Body of pancreas (tissue), 4 donors: ENCODE measurements around the gene MGRN1. TPM values are rescaled to one million over a fixed set of nuclear protein-coding genes. Genes with fewer than 3 reads are reported as not detected.

ENCODE experiments used
- ATAC-seq: fragments of 150-250 bp; one replicate; pipeline ENCODE4 v1.9.1; 2016
- DNase-seq, 4 donors: peaks; one replicate each; pipeline ENCODE4 v3.0.0-alpha.2; 2019
- H3K27ac ChIP-seq, 4 donors: fragments of 200-600 bp; sonication (generic); 1 replicate in 3 of 4; 2 replicates in 1 of 4; pipeline versions ENCODE4 v1.5.1 to v1.6.1; 2016 to 2019; ENCODE audit warnings: mild to moderate bottlenecking in 1 of 4, mixed read lengths in 1 of 4, moderate library complexity in 1 of 4
- H3K27me3 ChIP-seq, 2 donors: fragments of 200-600 bp; sonication (generic); one replicate each; pipeline ENCODE4 v1.6.0; 2016; ENCODE audit warnings: mild to moderate bottlenecking in 1 of 2
- H3K36me3 ChIP-seq, 2 donors: fragments of 200-600 bp; sonication (generic); replicated peaks in 1 of 2; 2 replicates each; pipeline ENCODE4 v1.5.1; 2016; ENCODE audit warnings: low read depth in 2 of 2; ENCODE audit not compliant: insufficient read depth in 1 of 2
- H3K4me1 ChIP-seq: fragments of 200-600 bp; sonication (generic); one replicate; pipeline ENCODE4 v1.6.0; 2016
- H3K4me3 ChIP-seq, 2 donors: fragments of 200-600 bp; sonication (generic); 1 replicate in 1 of 2; 2 replicates in 1 of 2; pipeline ENCODE4 v1.5.1; 2016 to 2019
- H3K9me3 ChIP-seq, 3 donors: fragments of 200-600 bp; sonication (generic); 1 replicate in 2 of 3; 2 replicates in 1 of 3; pipeline ENCODE4 v1.5.1; 2016
- POLR2A ChIP-seq, 3 donors: fragments of 450-650 bp; IDR thresholded peaks; one replicate each; pipeline ENCODE4 v1.6.1; 2016; ENCODE audit warnings: antibody characterized with exemption in 3 of 3, mild to moderate bottlenecking in 2 of 3
- WGBS, 2 donors: methylation state at CpG; one replicate each; pipeline ENCODE4 v1.1.5; 2017; 5-methylcytosine and 5-hydroxymethylcytosine counted together
- intact Hi-C: fragments of 100-400 bp; cut with DNase I; formaldehyde crosslinking; loops from one replicate; pipeline ENCODE4 v1.15.1; 2023
- total RNA-seq, 2 donors: library from RNA; depleted of rRNA; stranded (reverse); fragments of >200 nt; gene quantifications; one replicate each; pipeline ENCODE4 v1.1.0, GENCODE V29; 2016
- TF ChIP-seq, protein P1 (sequence below), 7 experiments: fragments of 450-650 bp in 4 of 7; fragments of 200-600 bp in 3 of 7; sonication (generic) in 3 of 7; IDR thresholded peaks; one replicate each; pipeline ENCODE4 v1.5.1; 2016 to 2019; ENCODE audit warnings: antibody characterized with exemption in 7 of 7

Gene MGRN1
- total RNA-seq, 2 donors from 2014 or later = 23.3 to 44.8 TPM

DNA sequence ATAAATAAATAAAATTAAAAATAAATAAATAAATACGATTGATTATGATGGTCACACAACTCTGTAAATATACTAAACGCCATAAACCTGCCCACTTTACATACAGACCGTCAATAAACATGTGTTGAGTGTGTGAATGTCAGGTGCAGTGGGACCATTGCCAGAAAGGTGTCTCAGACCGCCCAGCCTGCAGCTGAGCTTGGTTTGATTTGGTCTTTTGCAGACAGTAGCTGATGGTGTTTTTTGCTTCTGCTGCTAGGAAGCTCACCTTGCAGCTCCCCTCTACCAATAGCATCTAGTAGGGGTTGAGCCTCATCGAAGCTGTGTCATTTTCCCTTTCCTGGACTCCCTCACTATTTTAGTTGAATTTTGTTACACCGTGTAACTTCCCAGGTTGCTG, 33.4 kb upstream of the MGRN1 start:
- DNase-seq (no peak), ATAC-seq (no peak)
- no peak overlapping the region for H3K27ac ChIP-seq
- no peak overlapping the region for H3K4me3 ChIP-seq
- no peaks in the 10 kb centered on the region for H3K36me3 ChIP-seq
- intact Hi-C loops = no loop called here
- H3K27me3 ChIP-seq = no peaks in the 10 kb centered on the region
- no peak for TF ChIP-seq POLR2A (IDR thresholded peaks at IDR 0.05)
- TF ChIP-seq, protein P1, sequence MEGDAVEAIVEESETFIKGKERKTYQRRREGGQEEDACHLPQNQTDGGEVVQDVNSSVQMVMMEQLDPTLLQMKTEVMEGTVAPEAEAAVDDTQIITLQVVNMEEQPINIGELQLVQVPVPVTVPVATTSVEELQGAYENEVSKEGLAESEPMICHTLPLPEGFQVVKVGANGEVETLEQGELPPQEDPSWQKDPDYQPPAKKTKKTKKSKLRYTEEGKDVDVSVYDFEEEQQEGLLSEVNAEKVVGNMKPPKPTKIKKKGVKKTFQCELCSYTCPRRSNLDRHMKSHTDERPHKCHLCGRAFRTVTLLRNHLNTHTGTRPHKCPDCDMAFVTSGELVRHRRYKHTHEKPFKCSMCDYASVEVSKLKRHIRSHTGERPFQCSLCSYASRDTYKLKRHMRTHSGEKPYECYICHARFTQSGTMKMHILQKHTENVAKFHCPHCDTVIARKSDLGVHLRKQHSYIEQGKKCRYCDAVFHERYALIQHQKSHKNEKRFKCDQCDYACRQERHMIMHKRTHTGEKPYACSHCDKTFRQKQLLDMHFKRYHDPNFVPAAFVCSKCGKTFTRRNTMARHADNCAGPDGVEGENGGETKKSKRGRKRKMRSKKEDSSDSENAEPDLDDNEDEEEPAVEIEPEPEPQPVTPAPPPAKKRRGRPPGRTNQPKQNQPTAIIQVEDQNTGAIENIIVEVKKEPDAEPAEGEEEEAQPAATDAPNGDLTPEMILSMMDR (IDR thresholded peaks at IDR 0.05) = no peak
- H3K4me1 ChIP-seq = no peaks in the 10 kb centered on the region
- 54 to 70% methylated on average over 6 of the region's 6 CpGs for WGBS, 2 donors
- H3K9me3 ChIP-seq = no peaks in the 10 kb centered on the region

DNA sequence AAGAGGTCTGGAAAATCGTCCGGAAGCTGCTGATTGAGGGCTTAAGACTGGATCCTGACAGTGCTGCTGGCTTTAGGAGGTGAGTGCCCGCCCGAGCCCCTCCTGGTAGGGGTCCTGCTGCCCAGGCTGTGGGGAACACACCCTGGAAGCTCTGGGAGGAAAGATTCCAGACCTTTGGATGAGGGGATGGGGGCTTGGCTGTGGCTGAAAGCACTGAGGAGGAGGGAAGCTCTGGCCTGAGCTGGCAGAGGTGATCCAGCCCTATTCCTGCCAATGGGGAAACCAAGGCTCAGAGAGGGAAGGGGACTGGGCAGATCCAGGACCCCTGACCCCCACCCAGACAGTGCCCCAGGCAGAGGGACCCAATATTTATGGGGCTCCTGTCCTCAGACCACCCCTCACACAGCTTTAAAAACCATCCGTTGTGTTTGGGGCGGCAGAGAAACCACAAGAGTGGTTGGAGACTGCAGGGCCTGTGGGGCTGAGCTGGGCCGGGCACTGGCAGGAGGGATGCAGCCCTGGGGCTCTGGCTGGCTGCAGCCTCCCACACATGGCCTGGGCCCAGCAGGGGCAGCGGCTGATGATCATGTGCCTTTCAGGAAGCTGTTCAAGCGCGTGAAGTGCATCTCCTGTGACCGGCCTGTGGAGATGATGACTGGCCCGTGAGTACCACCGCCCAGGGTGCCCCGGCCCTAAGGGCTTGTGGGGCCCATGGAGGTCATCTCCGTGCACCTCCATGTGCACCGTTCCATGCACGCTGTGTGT, 32.7 kb upstream of the MGRN1 start:
- 91 to 92% methylated on average over 13 to 17 of the region's 17 CpGs for WGBS, 2 donors
- H3K9me3 ChIP-seq = no peaks in the 10 kb centered on the region
- H3K27me3 ChIP-seq = no peaks in the 10 kb centered on the region
- DNase-seq = no peak
- H3K36me3 ChIP-seq = no peaks in the 10 kb centered on the region
- H3K4me3 ChIP-seq = no peak overlapping the region
- no peak overlapping the region for H3K27ac ChIP-seq
- peaks cover 3% of the 10 kb centered on the region for H3K4me1 ChIP-seq
- intact Hi-C loops = no loop called here
- TF ChIP-seq, protein P1 (IDR thresholded peaks at IDR 0.05) = no peak
- TF ChIP-seq POLR2A (IDR thresholded peaks at IDR 0.05) = no peak
- no peak for ATAC-seq

DNA sequence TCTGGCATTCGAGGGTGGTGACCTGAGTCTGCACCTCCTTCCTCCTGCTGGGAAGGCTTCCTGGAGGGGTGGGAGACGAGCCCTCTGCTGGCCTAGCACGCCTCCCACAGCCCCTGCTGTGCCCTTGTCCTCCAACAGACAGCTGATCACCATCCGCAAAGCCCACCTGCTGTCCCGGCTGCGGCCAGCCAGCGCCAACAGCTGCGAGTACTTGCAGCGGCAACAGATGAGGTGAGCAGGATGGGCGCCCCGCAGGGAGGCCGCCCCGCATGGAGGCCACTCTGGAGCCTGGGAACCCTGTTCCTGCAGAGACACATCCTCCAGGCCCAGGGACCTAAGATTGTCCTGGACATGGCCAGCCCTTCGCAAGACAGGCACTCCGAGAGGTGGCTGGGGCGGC, 31.5 kb upstream of the MGRN1 start:
- no peaks in the 10 kb centered on the region for H3K9me3 ChIP-seq
- intact Hi-C loops = no loop called here
- no peaks in the 10 kb centered on the region for H3K27me3 ChIP-seq
- ATAC-seq = no peak
- no peak overlapping the region for H3K4me3 ChIP-seq
- peaks cover 6% of the 10 kb centered on the region for H3K4me1 ChIP-seq
- no peak overlapping the region for H3K27ac ChIP-seq
- TF ChIP-seq, protein P1 (IDR thresholded peaks at IDR 0.05) = no peak
- TF ChIP-seq POLR2A (IDR thresholded peaks at IDR 0.05) = no peak
- no peak for DNase-seq
- no peaks in the 10 kb centered on the region for H3K36me3 ChIP-seq
- 60 to 76% methylated on average over 3 to 16 of the region's 16 CpGs for WGBS, 2 donors

DNA sequence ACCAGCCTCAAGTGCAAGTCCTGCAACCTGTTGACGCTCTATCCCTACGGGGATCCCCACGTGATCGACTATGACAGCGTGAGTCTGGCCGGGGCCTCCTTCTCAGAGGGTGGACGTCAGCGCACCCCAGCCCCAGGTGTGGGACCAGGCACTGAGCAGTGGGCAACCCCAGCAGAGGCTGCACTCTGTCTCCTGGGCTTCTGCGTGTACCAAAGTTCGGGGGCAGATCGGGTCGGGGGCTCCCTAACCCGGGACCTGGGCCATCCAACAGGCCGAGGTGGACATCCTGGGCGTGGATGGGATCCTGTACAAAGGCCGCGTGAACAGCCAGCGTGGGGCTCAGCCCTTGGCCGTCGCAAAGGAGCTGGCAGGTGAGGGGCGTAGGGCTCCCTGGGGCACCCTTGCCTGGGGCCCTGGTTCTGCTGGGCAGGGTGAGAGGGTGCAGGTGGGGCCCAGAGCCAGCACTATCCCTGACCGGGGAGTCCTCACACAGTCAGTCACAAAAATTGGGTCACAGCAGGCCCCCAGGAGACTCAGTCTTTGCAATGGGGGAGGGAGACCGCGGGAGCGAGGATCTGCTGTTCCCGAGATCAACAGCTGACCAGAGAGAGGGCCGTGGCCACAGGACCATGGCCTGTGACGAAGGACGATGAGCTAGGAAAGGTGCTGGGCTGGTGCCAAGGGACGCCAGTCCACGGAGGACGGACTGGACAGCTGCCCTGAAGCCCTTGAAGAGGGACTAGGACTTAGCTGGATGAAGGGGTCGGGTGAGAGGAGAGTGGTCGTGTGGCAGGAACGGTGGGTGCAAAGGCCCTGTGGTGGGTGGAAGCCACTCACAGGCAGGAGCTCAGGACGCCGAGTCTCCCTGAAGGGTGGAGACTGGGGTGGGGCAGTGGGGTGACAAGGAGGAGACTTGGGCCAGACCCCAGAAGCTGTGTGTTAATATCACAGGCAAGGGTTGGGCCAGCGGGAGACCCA, 29.9 kb upstream of the MGRN1 start:
- H3K4me1 ChIP-seq = peaks cover 6% of the 10 kb centered on the region
- H3K36me3 ChIP-seq = no peaks in the 10 kb centered on the region
- no peaks in the 10 kb centered on the region for H3K9me3 ChIP-seq
- no peak overlapping the region for H3K27ac ChIP-seq
- no peaks in the 10 kb centered on the region for H3K27me3 ChIP-seq
- H3K4me3 ChIP-seq = no peak overlapping the region
- no peak for TF ChIP-seq POLR2A (IDR thresholded peaks at IDR 0.05)
- TF ChIP-seq, protein P1 (IDR thresholded peaks at IDR 0.05) = no peak
- no peak for DNase-seq
- ATAC-seq = no peak
- intact Hi-C loops = no loop called here
- 86 to 88% methylated on average over 20 to 32 of the region's 38 CpGs for WGBS, 2 donors
